ENCODE measurements around the gene FOXO4. TPM values are rescaled to one million over a fixed set of nuclear protein-coding genes. Genes with fewer than 3 reads are reported as not detected.
A peak's percentile ranks its signal among the peaks of the same experiment; 100 is the strongest.

The FOXO4 gene
- total RNA-seq, 1 experiment from 2014 or later: 17.7 TPM

DNA sequence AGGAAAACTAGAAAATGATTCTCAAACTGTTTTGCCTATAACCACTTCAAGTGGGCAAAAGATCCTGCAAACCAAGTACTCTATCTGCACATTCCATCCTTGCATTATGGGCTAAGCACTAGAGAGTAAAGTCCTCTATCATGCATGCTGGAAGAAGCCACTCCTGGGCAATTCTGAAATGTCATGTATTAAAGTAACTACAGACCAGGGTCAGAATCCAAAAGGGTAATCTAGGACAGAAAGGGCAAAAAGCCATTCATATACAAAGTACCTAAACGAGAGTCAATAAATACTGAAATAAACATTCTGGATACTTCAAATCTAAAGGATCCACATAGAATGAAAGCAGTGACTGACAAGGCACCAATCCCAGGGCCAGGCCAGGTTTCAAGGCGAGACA lies 28.6 kb upstream of the FOXO4 start:
- no peak overlapping the region for H2AFZ ChIP-seq (ENCODE audit: low read length)
- no peak overlapping the region for H2BK5ac ChIP-seq (ENCODE audit: insufficient read length, low read length)

More for the DNA sequence above, 28.6 kb upstream of the FOXO4 start:
- Mint-ChIP-seq H3K27me3 (ENCODE audit: low read depth) (no peaks in the 10 kb centered on the region), H3K4me3 (peak overlapping the region; percentile 87 to 99), H3K4me1 (peaks cover 6 to 8% of the 10 kb centered on the region in 2 experiments; a peak in 1 of 4 replicates), H3K27ac (no peak overlapping the region; a peak in 1 of 7 replicates), H3K9me3 (peaks cover 44 to 57% of the 10 kb centered on the region in 2 experiments), H3K36me3 (ENCODE audit: insufficient read depth in 1 of 3, low read depth in 3 of 3) (peaks cover 7 to 17% (median 11%) of the 10 kb centered on the region in 3 experiments; a peak in 6 of 7 replicates)
- Histone ChIP-seq H3K27me3 (ENCODE audit: insufficient read depth, low read length) (no peaks in the 10 kb centered on the region), H2BK20ac (ENCODE audit: low read depth, low read length, poor library complexity, severe bottlenecking) (no peak overlapping the region), H4K20me1 (ENCODE audit: control insufficient read depth, insufficient read depth, insufficient read length) (no peaks in the 10 kb centered on the region), H3K79me2 (ENCODE audit: insufficient read depth, low read length) (peaks cover 4% of the 10 kb centered on the region; the same call in 1 of the 2 replicates), H3K4ac (ENCODE audit: low read depth, low read length) (no peak overlapping the region), H2BK120ac (ENCODE audit: low read depth, low read length, poor library complexity, severe bottlenecking) (no peak overlapping the region), H3K56ac (ENCODE audit: insufficient read length, low read depth, low read length) (no peak overlapping the region), H3K9ac (ENCODE audit: extremely low read depth, insufficient read length, low read length) (peak overlapping the region; percentile 74), H3K18ac (ENCODE audit: insufficient read length, low read depth, low read length) (no peak overlapping the region), H3K4me2 (ENCODE audit: insufficient read depth, insufficient read length, low read length) (peak overlapping the region; percentile 82), H3T11ph (ENCODE audit: low read length) (no peak overlapping the region), H3K14ac (ENCODE audit: insufficient read depth, low read length) (no peak overlapping the region), H3K79me1 (ENCODE audit: insufficient read depth, low read depth, low read length, poor library complexity, severe bottlenecking) (no peaks in the 10 kb centered on the region), H4K91ac (ENCODE audit: insufficient read length, low read depth, low read length) (no peak overlapping the region), H3K9me3 (ENCODE audit: control insufficient read depth, low read depth, low read length) (peaks cover 12% of the 10 kb centered on the region), H2BK12ac (ENCODE audit: insufficient read length, low read depth, low read length) (no peak overlapping the region), H4K8ac (replicated peaks; ENCODE audit: insufficient read length, low read depth, low read length) (no peak overlapping the region), H3K27ac (ENCODE audit: insufficient read length, low read depth, low read length) (no peak overlapping the region), H3K23ac (ENCODE audit: insufficient read length, low read depth, low read length) (no peak overlapping the region), H3K23me2 (ENCODE audit: insufficient read length, low read depth, low read length, poor library complexity, severe bottlenecking) (no peaks in the 10 kb centered on the region), H3K4me1 (ENCODE audit: insufficient read depth, low read length) (no peaks in the 10 kb centered on the region), H4K5ac (ENCODE audit: insufficient read length, low read depth, low read length) (no peak overlapping the region), H2BK15ac (ENCODE audit: low read depth, low read length) (no peak overlapping the region), H2AK5ac (ENCODE audit: insufficient read length, low read length) (no peak overlapping the region)
- TF ChIP-seq, protein P1, sequence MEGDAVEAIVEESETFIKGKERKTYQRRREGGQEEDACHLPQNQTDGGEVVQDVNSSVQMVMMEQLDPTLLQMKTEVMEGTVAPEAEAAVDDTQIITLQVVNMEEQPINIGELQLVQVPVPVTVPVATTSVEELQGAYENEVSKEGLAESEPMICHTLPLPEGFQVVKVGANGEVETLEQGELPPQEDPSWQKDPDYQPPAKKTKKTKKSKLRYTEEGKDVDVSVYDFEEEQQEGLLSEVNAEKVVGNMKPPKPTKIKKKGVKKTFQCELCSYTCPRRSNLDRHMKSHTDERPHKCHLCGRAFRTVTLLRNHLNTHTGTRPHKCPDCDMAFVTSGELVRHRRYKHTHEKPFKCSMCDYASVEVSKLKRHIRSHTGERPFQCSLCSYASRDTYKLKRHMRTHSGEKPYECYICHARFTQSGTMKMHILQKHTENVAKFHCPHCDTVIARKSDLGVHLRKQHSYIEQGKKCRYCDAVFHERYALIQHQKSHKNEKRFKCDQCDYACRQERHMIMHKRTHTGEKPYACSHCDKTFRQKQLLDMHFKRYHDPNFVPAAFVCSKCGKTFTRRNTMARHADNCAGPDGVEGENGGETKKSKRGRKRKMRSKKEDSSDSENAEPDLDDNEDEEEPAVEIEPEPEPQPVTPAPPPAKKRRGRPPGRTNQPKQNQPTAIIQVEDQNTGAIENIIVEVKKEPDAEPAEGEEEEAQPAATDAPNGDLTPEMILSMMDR (conservative IDR thresholded peaks at IDR 0.05): no peak
- no CpG with 5 or more reads among the region's 2 CpGs for WGBS (ENCODE audit: extremely low coverage, insufficient read length, low lambda C conversion rate)
- DNase-seq: no peak
